T-cell (primary cell): Measurements from ENCODE around the gene ATRN. TPM values are rescaled to one million over a fixed set of nuclear protein-coding genes. Genes with fewer than 3 reads are reported as not detected.

Experiments used
- ATAC-seq, 4 experiments: fragments of 200-7000 bp in 3 of 4; fragments of 150-1000 bp in 1 of 4; cut with Tn5 transposase; replicated peaks in 1 of 4; 1 replicate in 3 of 4; 2 replicates in 1 of 4; pipeline ENCODE4 v1.10.0; 2021; ENCODE audit warnings: moderate library complexity in 3 of 4, mild to moderate bottlenecking in 2 of 4, moderate number of reproducible peaks in 1 of 4
- CTCF ChIA-PET, 2 donors: fragments of 300-600 bp; sonication (Branson Sonifier 250); formaldehyde crosslinking; loops; one replicate each; lab custom pipeline; 2022; ENCODE audit warnings: antibody characterized with exemption in 2 of 2; lab: Charles Lee
- POLR2A ChIA-PET, 2 donors: fragments of 300-600 bp; sonication (Branson Sonifier 250); formaldehyde crosslinking; loops; one replicate each; lab custom pipeline; 2022; ENCODE audit warnings: antibody characterized with exemption in 2 of 2; lab: Charles Lee
- DNase-seq, 35 experiments: peaks; one replicate each; pipeline versions ENCODE4 v3.0.0 to v3.0.0-alpha.2; 2013 to 2023
- H3K27ac ChIP-seq: one replicate; pipeline ENCODE4 v1.5.1; 2013; ENCODE audit warnings: low read length
- H3K27me3 ChIP-seq, 2 experiments: replicated peaks in 1 of 2; 1 replicate in 1 of 2; 2 replicates in 1 of 2; pipeline versions ENCODE4 v1.6.1 to v1.7.0; 2013; ENCODE audit warnings: low read length in 1 of 2, mixed read lengths in 1 of 2; ENCODE audit not compliant: control insufficient read depth in 2 of 2, insufficient read depth in 2 of 2; ENCODE audit errors: extremely low read depth in 1 of 2
- H3K36me3 ChIP-seq, 2 donors: 1 replicate in 1 of 2; 2 replicates in 1 of 2; pipeline versions ENCODE4 v1.6.1 to v1.7.0; 2013; ENCODE audit warnings: low read length in 1 of 2; ENCODE audit not compliant: control insufficient read depth in 2 of 2, insufficient read depth in 1 of 2; ENCODE audit errors: extremely low read depth in 1 of 2
- H3K4me1 ChIP-seq, 2 experiments: 1 replicate in 1 of 2; 2 replicates in 1 of 2; pipeline versions ENCODE4 v1.6.1 to v1.7.0; 2013; ENCODE audit warnings: low read length in 2 of 2, mixed read lengths in 1 of 2; ENCODE audit not compliant: insufficient read depth in 2 of 2, control insufficient read depth in 1 of 2; ENCODE audit errors: extremely low read depth in 1 of 2
- H3K4me3 ChIP-seq, 2 donors: 1 replicate in 1 of 2; 2 replicates in 1 of 2; pipeline versions ENCODE4 v1.5.1 to v1.7.0; 2013; ENCODE audit warnings: mild to moderate bottlenecking in 2 of 2, low read length in 1 of 2, moderate library complexity in 1 of 2; ENCODE audit not compliant: control insufficient read depth in 1 of 2; ENCODE audit errors: extremely low read depth in 1 of 2
- H3K9me3 ChIP-seq: 2 replicates; pipeline ENCODE4 v1.7.0; 2013
- H3K27ac Mint-ChIP-seq, 2 donors: one replicate each; pipeline ENCODE4 v1.8.0; 2020 to 2021; ENCODE audit warnings: mild to moderate bottlenecking in 2 of 2, mixed read lengths in 2 of 2
- H3K27me3 Mint-ChIP-seq, 2 donors: one replicate each; pipeline ENCODE4 v1.8.0; 2021 to 2022; ENCODE audit warnings: mixed read lengths in 2 of 2
- H3K36me3 Mint-ChIP-seq: one replicate; pipeline ENCODE4 v1.8.0; 2021; ENCODE audit warnings: mixed read lengths
- H3K4me1 Mint-ChIP-seq, 3 donors: one replicate each; pipeline ENCODE4 v1.8.0; 2020 to 2022; ENCODE audit warnings: mixed read lengths in 3 of 3, mild to moderate bottlenecking in 1 of 3
- H3K4me3 Mint-ChIP-seq, 3 donors: one replicate each; pipeline ENCODE4 v1.8.0; 2020 to 2022; ENCODE audit warnings: mild to moderate bottlenecking in 3 of 3, mixed read lengths in 3 of 3, moderate library complexity in 3 of 3
- H3K9me3 Mint-ChIP-seq, 3 donors: one replicate each; pipeline ENCODE4 v1.8.0; 2020 to 2022; ENCODE audit warnings: mixed read lengths in 3 of 3
- WGBS: methylation state at CpG from one replicate; pipeline ENCODE4 v1.1.5; 2013; ENCODE audit warnings: missing lambda C conversion rate; ENCODE audit not compliant: insufficient coverage; 5-methylcytosine and 5-hydroxymethylcytosine counted together
- total RNA-seq, 35 experiments: library from RNA in 6 of 35; stranded (reverse) in 6 of 35; fragments of 120-200 nt in 1 of 35; gene quantifications; one replicate each; pipeline versions ENCODE4 v1.2.1 to v1.2.4 and lab custom pipeline; 2013 to 2026

The ATRN gene
- total RNA-seq, 5 donors from 2014 or later (not counting 1 experiment from before 2014, with no cell fraction given): 13.6 to 15.8 (median 13.7) TPM

GRCh38 chr20:3449319-3449718 lies 21.5 kb upstream of the ATRN start:
- Mint-ChIP-seq H3K4me1 (no peaks in the 10 kb centered on the region), H3K36me3 (no peaks in the 10 kb centered on the region), H3K9me3 (no peaks in the 10 kb centered on the region), H3K27me3 (peaks cover 6 to 7% of the 10 kb centered on the region in 2 donors), H3K27ac (no peak overlapping the region), H3K4me3 (no peak overlapping the region)
- no peak overlapping the region for H3K27ac ChIP-seq
- no peak for ATAC-seq
- no peaks in the 10 kb centered on the region for H3K4me1 ChIP-seq
- ChIA-PET CTCF (no interaction called here), POLR2A (no interaction called here)
- no peak for DNase-seq
- peaks cover 0 to 6% of the 10 kb centered on the region in 2 experiments for H3K27me3 ChIP-seq
- H3K9me3 ChIP-seq: no peaks in the 10 kb centered on the region
- WGBS: no CpG with 5 or more reads among the region's 1 CpG
- H3K4me3 ChIP-seq: no peak overlapping the region
- no peaks in the 10 kb centered on the region for H3K36me3 ChIP-seq

- no peaks in the 10 kb centered on the region for H3K4me1 Mint-ChIP-seq
- Histone ChIP-seq H3K27me3 (peaks cover 0 to 9% of the 10 kb centered on the region in 2 experiments), H3K9me3 (no peaks in the 10 kb centered on the region), H3K4me1 (no peaks in the 10 kb centered on the region), H3K4me3 (no peak overlapping the region), H3K27ac (no peak overlapping the region), H3K36me3 (no peaks in the 10 kb centered on the region)
- ATAC-seq: no peak
- no peak overlapping the region for H3K4me3 Mint-ChIP-seq
- H3K9me3 Mint-ChIP-seq: no peaks in the 10 kb centered on the region
- H3K27ac Mint-ChIP-seq: no peak overlapping the region
- ChIA-PET POLR2A (no interaction called here), CTCF (no interaction called here)
- peaks cover 6 to 13% of the 10 kb centered on the region in 2 donors for H3K27me3 Mint-ChIP-seq
- WGBS: no CpG with 5 or more reads among the region's 2 CpGs
- DNase-seq: no peak
- H3K36me3 Mint-ChIP-seq: no peaks in the 10 kb centered on the region
Measured at GRCh38 chr20:3452136-3452535, 18.7 kb upstream of the ATRN start.

GRCh38 chr20:3452690-3453089 lies 18.1 kb upstream of the ATRN start:
- POLR2A ChIA-PET: no interaction called here
- H3K27ac Mint-ChIP-seq: no peak overlapping the region
- CTCF ChIA-PET: no interaction called here

GRCh38 chr20:3454831-3455230 lies 16.0 kb upstream of the ATRN start:
- no peaks in the 10 kb centered on the region for H3K36me3 ChIP-seq
- H3K4me1 ChIP-seq: no peaks in the 10 kb centered on the region
- Mint-ChIP-seq H3K27ac (no peak overlapping the region), H3K4me1 (no peaks in the 10 kb centered on the region), H3K9me3 (no peaks in the 10 kb centered on the region), H3K4me3 (no peak overlapping the region), H3K36me3 (no peaks in the 10 kb centered on the region), H3K27me3 (peaks cover 11 to 15% of the 10 kb centered on the region in 2 donors)
- peaks cover 0 to 10% of the 10 kb centered on the region in 2 experiments for H3K27me3 ChIP-seq
- no peaks in the 10 kb centered on the region for H3K9me3 ChIP-seq
- H3K4me3 ChIP-seq: no peak overlapping the region
- DNase-seq: no peak
- ATAC-seq: no peak
- WGBS: no CpG with 5 or more reads among the region's 5 CpGs
- H3K27ac ChIP-seq: no peak overlapping the region
- ChIA-PET CTCF (no interaction called here), POLR2A (no interaction called here)

More at GRCh38 chr20:3452690-3453089, 18.1 kb upstream of the ATRN start:
- H3K36me3 ChIP-seq: no peaks in the 10 kb centered on the region
- no peak for ATAC-seq
- no peaks in the 10 kb centered on the region for H3K9me3 ChIP-seq
- no peak overlapping the region for H3K27ac ChIP-seq
- peaks cover 9 to 13% of the 10 kb centered on the region in 2 donors for H3K27me3 Mint-ChIP-seq
- no peaks in the 10 kb centered on the region for H3K9me3 Mint-ChIP-seq
- H3K4me1 ChIP-seq: no peaks in the 10 kb centered on the region
- 100% methylated on average over 1 of the region's 4 CpGs for WGBS
- H3K36me3 Mint-ChIP-seq: no peaks in the 10 kb centered on the region
- H3K4me3 Mint-ChIP-seq: no peak overlapping the region
- H3K4me1 Mint-ChIP-seq: no peaks in the 10 kb centered on the region
- no peak overlapping the region for H3K4me3 ChIP-seq
- no peak for DNase-seq
- peaks cover 0 to 12% of the 10 kb centered on the region in 2 experiments for H3K27me3 ChIP-seq

GRCh38 chr20:3456648-3457047 lies 14.2 kb upstream of the ATRN start:
- POLR2A ChIA-PET: no interaction called here
- no peak overlapping the region for H3K4me3 Mint-ChIP-seq
- peaks cover 12 to 15% of the 10 kb centered on the region in 2 donors for H3K27me3 Mint-ChIP-seq
- no peaks in the 10 kb centered on the region for H3K36me3 ChIP-seq
- H3K27ac ChIP-seq: no peak overlapping the region
- CTCF ChIA-PET: no interaction called here
- WGBS: 39% methylated on average over 2 of the region's 4 CpGs
- H3K27ac Mint-ChIP-seq: no peak overlapping the region
- H3K4me1 Mint-ChIP-seq: no peaks in the 10 kb centered on the region
- H3K9me3 ChIP-seq: no peaks in the 10 kb centered on the region
- DNase-seq (no peak), ATAC-seq (no peak)
- no peaks in the 10 kb centered on the region for H3K4me1 ChIP-seq
- no peaks in the 10 kb centered on the region for H3K9me3 Mint-ChIP-seq
- peaks cover 0 to 9% of the 10 kb centered on the region in 2 experiments for H3K27me3 ChIP-seq
- H3K4me3 ChIP-seq: no peak overlapping the region
- H3K36me3 Mint-ChIP-seq: no peaks in the 10 kb centered on the region

GRCh38 chr20:3459881-3460307 lies 10.9 kb upstream of the ATRN start:
- Mint-ChIP-seq H3K4me3 (no peak overlapping the region), H3K4me1 (no peaks in the 10 kb centered on the region), H3K27ac (no peak overlapping the region), H3K36me3 (no peaks in the 10 kb centered on the region), H3K9me3 (no peaks in the 10 kb centered on the region), H3K27me3 (peaks cover 8 to 9% of the 10 kb centered on the region in 2 donors)
- ATAC-seq (no peak), DNase-seq (no peak)
- Histone ChIP-seq H3K36me3 (no peaks in the 10 kb centered on the region), H3K4me3 (no peak overlapping the region), H3K9me3 (no peaks in the 10 kb centered on the region), H3K27me3 (peaks cover 0 to 16% of the 10 kb centered on the region in 2 experiments), H3K4me1 (no peaks in the 10 kb centered on the region), H3K27ac (no peak overlapping the region)
- no CpG with 5 or more reads among the region's 1 CpG for WGBS
- ChIA-PET POLR2A (interaction anchor here in 1 of 2 donors (0.5 kb wide), 1 partner anchor 9 kb away, joined by 3 read pairs; no protein-coding TSS in a partner anchor), CTCF (no interaction called here)
